ENCODE results near the gene HLA-DPA1. TPM values are rescaled to one million over a fixed set of nuclear protein-coding genes. Genes with fewer than 3 reads are reported as not detected.
"Not testable (repeated sequence)": the region's sequence is repeated elsewhere in the genome, so short reads cannot be mapped to it uniquely, and the experiment has no call there.

The HLA-DPA1 gene
- not detected in 2 replicates for total RNA-seq (2014; rRNA removed; shearing (Covaris generic))

DNA sequence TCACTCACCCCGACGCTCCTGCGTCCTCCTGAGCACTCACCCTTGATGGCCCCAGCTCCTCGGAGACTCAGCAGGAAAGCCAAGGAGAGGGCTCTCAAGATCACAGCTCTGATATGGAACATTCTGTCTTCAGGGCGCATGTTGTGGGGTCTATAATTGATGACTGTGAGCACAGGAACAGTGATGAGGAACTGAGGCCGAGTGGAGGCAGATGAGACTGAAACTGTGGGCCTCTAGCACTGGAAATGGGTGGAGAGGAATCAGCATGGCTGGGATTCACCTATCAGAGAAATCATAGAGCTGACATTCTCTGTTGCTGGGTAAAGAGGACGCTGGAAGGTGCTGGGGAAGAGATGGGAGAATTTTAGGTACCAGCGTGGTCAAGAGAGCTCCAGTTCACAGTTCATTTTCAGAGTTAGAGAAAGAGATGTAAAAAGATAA, at the start of gene HLA-DPA1:
HLA-DPA1 (minus strand) TSS at position 219 of the 441 bp plus-strand sequence.
- in situ Hi-C loops (cut with HindIII; ENCODE audit: low sequenced_read_pairs), result no loop called here
- DNase-seq (ENCODE audit: low spot score), result peak; percentile 92

DNA sequence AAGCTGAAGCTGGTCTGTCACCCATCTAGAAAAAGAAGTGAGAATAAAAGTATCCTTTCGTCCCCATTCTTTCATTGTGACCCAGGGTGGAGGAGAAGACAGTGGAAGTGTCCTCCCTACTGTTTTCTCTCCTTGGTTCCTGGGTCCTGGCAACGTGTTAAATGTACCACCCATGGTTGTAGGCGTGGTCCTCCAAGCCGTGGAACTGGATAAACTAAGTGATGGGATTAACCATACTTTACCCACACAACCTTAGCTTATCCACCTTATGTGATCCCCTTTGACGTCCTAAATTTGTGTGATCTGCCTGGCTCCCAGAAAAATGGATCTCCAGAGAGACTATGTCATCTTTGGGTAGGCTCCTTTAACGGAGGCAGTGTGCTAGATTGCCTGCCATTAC, 49.7 kb upstream of the HLA-DPA1 start:
- in situ Hi-C loops (cut with HindIII; ENCODE audit: low sequenced_read_pairs), result no loop called here
- no peak for DNase-seq (ENCODE audit: low spot score)

DNA sequence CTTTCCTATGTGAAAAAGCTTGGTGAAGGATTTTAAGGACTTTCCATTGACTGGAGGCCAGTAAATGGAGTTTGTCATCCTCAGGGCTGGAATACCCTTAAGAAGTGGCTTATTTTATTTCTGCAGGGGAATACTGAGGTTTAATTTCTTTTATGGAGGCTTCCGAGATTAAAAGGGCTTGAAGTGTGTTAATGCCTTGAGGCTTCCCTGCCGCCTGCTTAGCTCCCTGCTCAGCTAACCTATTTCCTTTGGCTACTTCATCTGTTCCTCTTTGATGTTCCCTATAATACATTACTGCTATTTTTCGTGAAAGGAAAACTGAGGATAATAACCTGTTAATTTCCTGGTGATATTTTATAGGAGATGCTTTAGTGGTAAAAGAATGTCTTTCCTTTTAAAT, 46.6 kb upstream of the HLA-DPA1 start:
- in situ Hi-C loops (cut with HindIII; ENCODE audit: low sequenced_read_pairs), result no loop called here
- no peak for DNase-seq (ENCODE audit: low spot score)

DNA sequence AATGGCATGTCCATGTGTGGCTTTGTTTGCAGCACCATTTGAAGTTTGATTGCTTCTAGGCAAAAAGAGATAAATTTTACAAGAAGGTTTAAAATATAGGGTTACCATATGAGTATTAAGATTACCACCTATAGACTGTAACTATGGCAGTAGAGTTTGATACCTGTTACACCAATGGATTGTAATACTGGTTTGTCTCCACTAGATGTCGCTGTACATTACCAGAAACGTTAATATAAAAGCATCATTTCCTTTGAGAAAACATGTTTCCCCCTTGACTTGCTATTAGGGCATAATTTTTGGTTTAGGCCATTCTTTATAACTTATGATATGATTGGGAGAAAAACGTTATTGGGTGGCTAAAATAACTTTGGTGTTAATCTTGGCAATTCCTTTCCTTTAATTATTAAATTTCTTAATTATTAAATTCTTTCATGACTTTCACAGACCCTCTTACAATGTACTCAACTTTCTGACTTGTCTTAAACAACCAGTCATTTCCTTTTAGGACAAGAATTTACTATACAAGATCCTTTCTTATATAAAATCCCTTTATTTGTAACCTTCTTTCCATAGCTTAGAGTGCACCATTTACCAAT, 45.2 kb upstream of the HLA-DPA1 start:
- in situ Hi-C loops (cut with HindIII; ENCODE audit: low sequenced_read_pairs), result no loop called here
- peak; percentile 86 for DNase-seq (ENCODE audit: low spot score)

DNA sequence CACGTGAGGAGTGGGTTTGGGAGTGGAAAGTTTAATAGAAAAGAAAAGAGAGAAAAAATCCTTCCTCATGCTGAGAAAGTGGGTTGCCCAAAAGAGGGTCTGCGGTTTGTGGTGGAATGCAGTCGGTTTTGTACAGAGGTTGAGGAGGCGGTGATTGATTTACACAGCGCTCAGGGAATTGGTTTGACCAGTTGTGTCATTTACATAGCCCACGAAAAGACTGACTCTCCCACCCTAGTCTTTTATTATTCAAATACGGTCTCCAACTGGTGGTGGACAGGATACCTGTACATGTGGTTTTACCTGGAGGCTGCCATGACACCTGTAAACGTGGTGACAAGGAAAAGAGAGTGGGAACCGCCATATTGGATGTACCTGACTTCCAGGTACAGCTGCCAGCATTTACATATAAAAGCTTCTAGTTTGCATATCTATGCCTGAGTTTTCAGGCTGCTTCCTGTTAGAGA, 44.4 kb upstream of the HLA-DPA1 start:
- peak; percentile 52 for DNase-seq (ENCODE audit: low spot score)
- in situ Hi-C loops (cut with HindIII; ENCODE audit: low sequenced_read_pairs), result no loop called here

DNA sequence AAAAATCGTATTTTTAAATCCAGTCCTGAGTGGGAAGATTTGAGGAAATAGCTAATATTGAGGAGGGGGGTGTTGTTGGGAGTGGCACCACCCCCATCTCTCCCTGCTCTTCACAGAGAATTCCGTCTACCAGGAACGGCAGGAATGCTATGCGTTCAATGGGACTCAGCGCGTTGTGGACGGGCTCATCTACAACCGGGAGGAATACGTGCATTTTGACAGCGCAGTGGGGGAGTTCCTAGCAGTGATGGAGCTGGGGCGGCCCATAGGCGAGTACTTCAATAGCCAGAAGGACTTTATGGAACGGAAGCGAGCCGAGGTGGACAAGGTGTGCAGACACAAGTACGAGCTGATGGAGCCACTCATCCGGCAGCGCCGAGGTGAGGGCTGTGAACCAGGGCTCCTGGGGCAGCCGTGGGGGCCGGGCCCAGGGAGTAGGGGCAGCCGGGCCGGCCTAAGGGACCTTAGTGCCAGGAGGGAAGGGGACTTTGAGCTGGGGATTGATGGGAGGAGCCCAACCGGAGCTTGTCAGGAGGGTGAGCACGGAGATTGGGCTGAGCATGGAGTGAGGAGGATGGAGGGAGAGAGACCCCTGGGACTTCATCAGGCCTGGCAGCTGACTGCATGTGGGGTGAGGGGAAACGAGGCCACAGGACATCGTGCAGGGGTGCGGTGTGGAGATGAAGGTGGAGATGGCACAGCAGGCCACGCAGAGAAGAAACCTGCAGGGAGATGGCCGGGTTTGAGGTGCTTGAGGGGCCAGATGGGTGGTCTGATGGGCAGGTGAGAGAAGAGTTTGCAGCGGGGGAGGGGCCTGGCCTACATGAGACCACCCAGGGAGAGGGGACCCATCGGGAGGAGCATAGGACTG, 43.6 kb upstream of the HLA-DPA1 start:
- in situ Hi-C loops (cut with HindIII; ENCODE audit: low sequenced_read_pairs), result no loop called here
- DNase-seq (ENCODE audit: low spot score), result peak; percentile 79

DNA sequence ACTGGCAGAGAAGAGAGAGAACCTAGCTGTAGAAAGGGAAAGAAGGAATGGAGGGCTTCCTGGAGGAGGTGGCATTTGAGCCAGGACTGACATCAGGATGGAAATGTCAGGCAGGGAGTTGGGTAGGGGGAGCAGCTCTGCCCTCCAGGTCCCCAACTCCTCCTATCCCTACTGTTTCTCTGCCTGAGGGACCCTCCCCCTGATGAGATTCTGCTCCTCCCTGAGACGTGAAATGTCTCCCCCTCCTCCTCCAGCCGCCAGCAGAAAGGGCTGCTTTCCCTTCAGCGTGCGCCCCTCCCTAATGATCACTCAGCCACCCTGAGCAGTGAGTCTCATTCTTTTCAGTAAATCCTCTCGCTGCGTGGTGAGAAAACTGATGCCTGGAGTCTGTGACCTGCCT, 43.0 kb upstream of the HLA-DPA1 start:
- in situ Hi-C loops (cut with HindIII; ENCODE audit: low sequenced_read_pairs), result no loop called here
- no peak for DNase-seq (ENCODE audit: low spot score)

DNA sequence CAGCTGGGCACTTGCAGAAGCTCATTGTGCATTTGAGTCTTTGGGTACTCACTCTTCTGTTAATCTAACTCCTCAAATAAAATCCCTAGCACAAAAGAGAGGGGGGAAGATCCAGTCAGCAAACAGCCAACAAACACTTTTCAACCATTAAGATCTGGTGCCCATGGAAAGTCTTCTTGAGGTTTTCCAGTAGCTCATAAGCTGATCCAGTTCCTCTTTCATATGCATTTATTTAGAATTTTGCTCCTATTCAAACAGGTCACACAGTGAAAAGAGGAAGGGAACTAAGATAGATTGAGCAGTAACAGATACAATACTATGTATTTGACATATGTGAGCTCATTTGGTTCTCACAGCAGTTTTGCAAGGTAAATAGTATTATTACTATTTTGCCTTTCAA, 41.0 kb upstream of the HLA-DPA1 start:
- in situ Hi-C loops (cut with HindIII; ENCODE audit: low sequenced_read_pairs), result no loop called here

DNA sequence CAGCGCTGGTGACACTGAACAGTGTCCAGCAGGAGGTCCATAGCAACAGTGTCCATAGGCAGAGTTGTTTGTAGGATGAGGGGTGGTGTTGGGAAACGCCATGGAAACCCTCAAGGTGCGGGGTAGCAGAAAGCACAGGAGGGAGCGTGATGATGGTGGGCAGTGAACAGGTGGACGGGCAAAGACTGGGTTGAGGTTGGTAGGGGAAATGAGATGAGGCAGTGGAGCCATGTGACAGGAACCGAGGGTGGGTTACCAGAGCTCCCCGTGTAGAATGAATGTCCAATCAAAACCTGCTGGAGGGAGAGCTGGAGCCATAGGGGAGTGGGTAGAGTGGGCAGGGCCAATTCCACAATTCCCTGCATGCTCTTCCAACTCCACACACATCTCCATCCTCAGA, 40.3 kb upstream of the HLA-DPA1 start:
- DNase-seq (ENCODE audit: low spot score), result no peak
- in situ Hi-C loops (cut with HindIII; ENCODE audit: low sequenced_read_pairs), result no loop called here

More for the DNA sequence above, 41.0 kb upstream of the HLA-DPA1 start:
- DNase-seq (ENCODE audit: low spot score), result no peak

DNA sequence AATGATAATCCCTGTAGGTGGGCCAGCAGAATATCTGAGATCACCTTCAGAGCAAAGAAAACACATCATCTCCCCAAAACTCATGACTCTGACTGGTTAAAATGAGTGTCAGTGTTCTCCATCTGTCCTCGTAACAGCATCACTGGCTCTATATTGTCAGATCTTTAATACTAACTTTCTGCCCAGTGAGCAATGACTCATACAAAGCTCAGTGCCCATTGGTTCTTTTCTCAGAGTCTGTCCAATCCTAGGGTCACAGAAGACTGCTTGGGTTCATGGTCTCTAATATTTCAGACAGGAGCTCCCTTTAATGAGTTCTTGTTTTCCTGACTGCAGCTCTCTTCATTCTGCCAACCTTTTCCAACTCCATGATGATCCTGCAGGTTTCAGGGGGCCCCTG, 38.7 kb upstream of the HLA-DPA1 start:
- in situ Hi-C loops (cut with HindIII; ENCODE audit: low sequenced_read_pairs), result no loop called here
- peak; percentile 95 for DNase-seq (ENCODE audit: low spot score)

DNA sequence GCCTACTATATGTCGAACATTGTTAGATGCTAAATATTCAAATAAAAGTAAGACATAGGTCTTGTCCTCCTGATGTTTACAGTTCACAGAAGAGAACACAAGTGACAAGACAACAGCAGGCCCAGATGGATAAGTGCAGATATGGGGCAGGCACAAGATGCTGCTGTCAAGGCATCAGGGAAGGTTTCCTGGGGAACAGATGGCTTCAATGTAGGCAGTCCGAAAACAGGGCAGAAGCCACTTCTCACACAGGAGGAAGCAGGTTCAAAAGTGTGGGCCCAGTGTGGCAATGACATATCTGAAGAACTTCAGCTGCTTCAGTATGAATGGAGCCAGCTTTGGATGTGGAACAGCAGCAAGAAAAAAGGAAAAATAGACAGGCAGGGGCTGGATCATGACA, 34.9 kb upstream of the HLA-DPA1 start:
- DNase-seq (ENCODE audit: low spot score), result peak; percentile 89
- in situ Hi-C loops (cut with HindIII; ENCODE audit: low sequenced_read_pairs), result no loop called here

DNA sequence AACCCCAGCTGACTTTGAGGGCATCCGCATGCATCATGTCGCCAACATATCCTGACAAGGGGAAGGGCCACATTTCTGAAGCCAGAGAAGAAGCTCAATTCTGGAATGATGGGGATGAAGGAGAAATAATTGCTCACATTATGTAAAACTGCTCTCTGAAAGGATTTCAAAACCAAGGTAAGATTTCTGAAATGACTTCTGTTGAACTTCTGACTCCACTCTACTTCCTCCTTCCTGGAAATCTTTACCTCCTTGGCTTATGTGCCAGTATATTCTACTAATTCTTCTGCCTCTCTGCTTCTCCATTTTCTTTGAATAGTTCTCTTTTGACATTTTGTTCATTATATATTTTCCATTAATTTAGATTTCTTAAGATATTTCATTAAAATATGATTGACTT, 34.2 kb upstream of the HLA-DPA1 start:
- no peak for DNase-seq (ENCODE audit: low spot score)
- in situ Hi-C loops (cut with HindIII; ENCODE audit: low sequenced_read_pairs), result no loop called here

DNA sequence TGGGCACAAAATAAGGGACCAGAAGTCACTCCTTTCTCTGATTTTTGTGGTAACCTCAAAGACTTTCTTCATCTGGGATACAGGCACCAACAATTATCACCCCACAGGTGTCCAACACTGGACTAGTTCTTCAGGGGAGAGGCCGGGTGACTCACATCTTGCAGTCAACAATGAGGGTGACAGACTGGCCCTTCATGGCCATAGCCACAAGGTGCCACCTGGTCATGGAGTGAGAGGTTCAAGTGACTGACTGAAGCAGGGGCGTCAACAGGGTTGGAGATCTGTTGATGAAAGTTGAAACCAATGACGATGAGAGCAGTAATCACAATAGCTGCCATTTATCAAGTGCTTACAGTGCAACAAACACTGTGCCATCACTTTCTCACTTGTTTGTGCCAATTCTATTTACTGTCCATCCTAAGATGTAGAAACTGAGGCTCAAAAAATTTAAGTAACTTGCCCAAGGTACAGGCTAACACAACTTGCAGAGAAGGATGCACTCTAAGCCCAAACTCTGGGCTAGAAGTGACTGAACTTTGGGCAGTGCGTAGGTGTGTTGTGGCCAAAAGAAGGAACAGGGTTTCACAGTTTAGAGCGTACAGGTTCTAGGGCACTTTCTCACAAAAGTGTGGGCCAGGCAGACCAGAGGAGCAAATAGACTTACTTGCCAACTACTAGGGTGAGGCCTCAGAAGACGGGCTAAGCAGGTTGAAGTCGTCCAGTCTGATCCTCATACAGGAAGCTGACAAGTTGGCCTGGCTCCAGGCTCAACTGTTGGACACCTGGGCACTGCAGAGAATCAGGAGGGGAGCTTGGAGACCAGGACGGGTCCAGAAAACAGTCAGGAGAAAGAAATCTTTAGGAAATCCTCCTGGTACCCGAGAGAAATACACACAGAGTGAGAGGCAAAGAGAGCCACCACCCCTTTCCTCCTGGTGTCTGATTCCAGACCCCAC, 32.7 kb upstream of the HLA-DPA1 start:
- in situ Hi-C loops (cut with HindIII; ENCODE audit: low sequenced_read_pairs), result no loop called here
- DNase-seq (ENCODE audit: low spot score), result peak; percentile 71

DNA sequence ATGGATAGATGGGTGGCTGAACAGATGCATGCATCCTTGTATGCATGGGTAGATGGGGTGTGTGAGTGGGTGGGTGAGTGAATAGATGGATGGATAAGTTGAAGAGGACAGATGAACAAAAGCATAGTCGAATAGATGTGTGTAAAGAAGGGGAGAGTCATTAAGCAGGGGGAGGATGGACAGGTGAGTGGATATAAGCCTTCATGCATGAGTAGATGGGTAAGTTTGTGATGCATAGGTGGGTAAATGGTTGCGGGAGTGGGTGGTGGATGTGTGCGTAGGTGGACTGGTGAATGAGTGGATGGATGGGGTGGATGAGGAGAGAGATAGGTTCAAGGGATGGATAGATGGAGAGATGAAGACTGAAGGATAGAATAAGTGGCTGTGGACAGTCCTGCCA, 31.9 kb upstream of the HLA-DPA1 start:
- DNase-seq (ENCODE audit: low spot score), result no peak
- in situ Hi-C loops (cut with HindIII; ENCODE audit: low sequenced_read_pairs), result no loop called here

DNA sequence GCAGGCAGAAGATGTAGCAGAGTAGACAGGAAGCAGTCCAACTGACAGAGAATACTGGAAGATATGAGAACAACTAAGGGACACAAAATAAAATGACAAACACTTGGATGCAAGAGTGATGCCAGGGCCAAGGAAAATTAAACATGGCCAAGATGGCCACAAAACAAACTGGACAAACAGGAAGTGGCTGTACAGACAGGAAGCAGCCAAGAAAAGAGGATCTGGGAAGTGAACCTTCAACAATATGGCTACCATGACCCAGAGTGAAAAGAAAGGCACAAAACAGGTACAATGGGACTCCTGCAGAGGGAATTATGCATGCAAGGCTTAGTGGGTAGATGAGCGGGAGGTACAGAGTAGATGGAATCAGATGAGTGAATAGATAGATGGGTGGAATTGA, 31.4 kb upstream of the HLA-DPA1 start:
- DNase-seq (ENCODE audit: low spot score), result no peak
- in situ Hi-C loops (cut with HindIII; ENCODE audit: low sequenced_read_pairs), result no loop called here

DNA sequence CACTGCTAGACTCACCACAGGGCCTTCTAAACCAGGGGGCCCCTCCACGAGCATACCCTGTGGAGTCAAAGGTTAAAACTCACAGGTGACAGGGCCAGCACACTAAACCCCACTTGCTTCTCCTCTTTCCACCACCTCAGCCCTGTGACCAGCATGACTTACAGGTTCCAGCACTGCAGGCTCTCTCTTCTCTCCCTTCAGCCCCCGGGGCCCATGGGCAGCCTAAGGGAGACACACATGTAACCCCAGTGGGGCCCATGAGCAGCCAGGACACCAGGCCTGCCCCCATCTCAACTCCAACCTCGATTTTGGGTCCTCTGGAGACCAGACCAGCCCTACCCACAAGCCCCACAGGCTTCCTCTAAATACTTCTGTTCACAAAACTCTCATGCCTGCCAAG, 30.3 kb upstream of the HLA-DPA1 start:
- in situ Hi-C loops (cut with HindIII; ENCODE audit: low sequenced_read_pairs), result no loop called here

DNA sequence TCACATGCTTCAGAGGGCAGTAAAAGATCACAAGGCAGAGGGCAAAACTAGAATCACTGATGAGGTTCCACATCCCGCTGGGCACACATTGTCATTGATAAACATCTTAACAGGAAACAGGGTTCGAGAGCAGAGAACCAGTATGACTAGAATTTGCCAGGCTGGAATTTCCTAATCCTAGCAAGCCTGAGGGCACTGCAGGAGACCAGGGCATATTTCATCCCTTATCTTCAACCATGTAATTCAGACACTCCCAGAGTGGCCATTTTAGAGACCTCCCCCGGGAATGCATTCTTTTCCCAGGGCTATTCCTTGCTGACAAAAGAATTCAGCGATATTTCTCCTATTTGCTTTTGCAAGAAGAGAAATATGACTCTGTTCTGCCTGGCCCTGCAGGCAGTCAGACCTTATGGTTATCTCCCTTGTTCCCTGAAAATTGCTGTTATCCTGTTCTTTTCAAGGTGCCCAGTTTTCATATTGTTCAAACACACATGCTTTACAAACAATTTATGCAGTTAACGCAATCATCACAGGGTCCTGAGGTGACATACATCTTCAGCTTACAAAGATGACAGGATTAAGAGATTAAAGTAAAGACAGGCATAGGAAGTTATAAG, 27.8 kb upstream of the HLA-DPA1 start:
- not testable (repeated sequence) for DNase-seq (ENCODE audit: low spot score)

More for the DNA sequence above, 30.3 kb upstream of the HLA-DPA1 start:
- no peak for DNase-seq (ENCODE audit: low spot score)

DNA sequence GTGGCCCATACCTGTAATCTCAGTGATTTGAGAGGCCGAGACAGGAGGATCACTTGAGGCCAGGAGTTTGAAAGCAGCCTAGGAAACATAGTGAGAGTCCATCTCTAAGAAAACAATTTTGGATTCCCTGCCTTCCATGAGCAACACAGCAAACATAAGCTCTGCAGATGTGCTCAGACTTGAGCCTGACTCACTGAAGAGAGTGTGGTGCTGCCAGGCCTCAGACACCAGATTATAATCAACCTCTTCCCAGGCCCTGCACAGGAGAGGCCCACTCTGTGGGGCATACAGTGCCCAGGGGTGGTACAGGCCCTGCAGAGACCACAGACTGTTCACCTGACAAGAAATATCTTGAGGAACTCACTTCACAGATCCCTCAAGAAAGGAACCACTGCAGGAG, 22.2 kb upstream of the HLA-DPA1 start:
- in situ Hi-C loops (cut with HindIII; ENCODE audit: low sequenced_read_pairs), result no loop called here
- DNase-seq (ENCODE audit: low spot score), result no peak

More for the DNA sequence above, 27.8 kb upstream of the HLA-DPA1 start:
- in situ Hi-C loops (cut with HindIII; ENCODE audit: low sequenced_read_pairs), result not testable (repeated sequence)

DNA sequence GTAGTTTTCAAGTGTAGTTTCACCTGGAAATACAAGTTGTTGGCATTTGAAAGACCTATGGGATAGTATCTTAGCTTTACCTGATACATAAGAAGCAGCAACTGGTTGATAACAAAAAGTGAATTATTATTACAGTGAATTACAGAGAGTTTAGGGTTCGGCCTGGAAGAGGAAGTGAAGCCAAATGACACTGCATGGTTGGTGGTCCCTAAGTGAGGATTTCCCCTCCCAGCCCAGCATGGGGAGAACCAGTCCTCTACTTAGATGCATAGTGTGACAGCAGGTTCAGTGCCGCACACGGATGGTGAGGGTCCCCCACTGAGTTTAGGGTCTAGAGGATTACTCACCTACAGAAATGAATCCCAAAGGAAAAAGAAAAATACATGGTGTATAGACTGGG, 20.4 kb upstream of the HLA-DPA1 start:
- DNase-seq (ENCODE audit: low spot score), result no peak
- in situ Hi-C loops (cut with HindIII; ENCODE audit: low sequenced_read_pairs), result no loop called here

Measured in G401 (cell line).